ENCODE data around the gene CKAP2L. TPM values are rescaled to one million over a fixed set of nuclear protein-coding genes. Genes with fewer than 3 reads are reported as not detected.

Gene CKAP2L
- total RNA-seq, 1 experiment from 2014 or later, result 23.3 TPM

GRCh38 chr2:112798979-112799975 lies 34.9 kb upstream of the CKAP2L start:
- Histone ChIP-seq H4K5ac (ENCODE audit: insufficient read length, low read depth, low read length) (no peak overlapping the region), H3K79me2 (ENCODE audit: insufficient read depth, low read length) (no peaks in the 10 kb centered on the region), H3T11ph (ENCODE audit: low read length) (no peak overlapping the region), H2BK5ac (ENCODE audit: insufficient read length, low read length) (no peak overlapping the region), H4K91ac (ENCODE audit: insufficient read length, low read depth, low read length) (no peak overlapping the region), H3K4me1 (ENCODE audit: insufficient read depth, low read length) (no peaks in the 10 kb centered on the region), H3K79me1 (ENCODE audit: insufficient read depth, low read depth, low read length, poor library complexity, severe bottlenecking) (no peaks in the 10 kb centered on the region), H2BK12ac (ENCODE audit: insufficient read length, low read depth, low read length) (no peak overlapping the region), H3K18ac (ENCODE audit: insufficient read length, low read depth, low read length) (no peak overlapping the region), H2AK5ac (ENCODE audit: insufficient read length, low read length) (no peak overlapping the region), H4K8ac (replicated peaks; ENCODE audit: insufficient read length, low read depth, low read length) (no peak overlapping the region), H2BK120ac (ENCODE audit: low read depth, low read length, poor library complexity, severe bottlenecking) (no peak overlapping the region), H3K56ac (ENCODE audit: insufficient read length, low read depth, low read length) (no peak overlapping the region), H2AFZ (ENCODE audit: low read length) (no peak overlapping the region), H2BK15ac (ENCODE audit: low read depth, low read length) (no peak overlapping the region), H2BK20ac (ENCODE audit: low read depth, low read length, poor library complexity, severe bottlenecking) (no peak overlapping the region), H3K23ac (ENCODE audit: insufficient read length, low read depth, low read length) (no peak overlapping the region), H3K23me2 (ENCODE audit: insufficient read length, low read depth, low read length, poor library complexity, severe bottlenecking) (no peaks in the 10 kb centered on the region), H3K4ac (ENCODE audit: low read depth, low read length) (no peak overlapping the region), H3K4me2 (ENCODE audit: insufficient read depth, insufficient read length, low read length) (no peak overlapping the region), H3K27me3 (ENCODE audit: insufficient read depth, low read length) (no peaks in the 10 kb centered on the region), H4K20me1 (ENCODE audit: control insufficient read depth, insufficient read depth, insufficient read length) (no peaks in the 10 kb centered on the region), H3K14ac (ENCODE audit: insufficient read depth, low read length) (no peak overlapping the region), H3K9ac (ENCODE audit: extremely low read depth, insufficient read length, low read length) (no peak overlapping the region), H3K9me3 (ENCODE audit: control insufficient read depth, low read depth, low read length) (no peaks in the 10 kb centered on the region), H3K27ac (ENCODE audit: insufficient read length, low read depth, low read length) (no peak overlapping the region)
- H3K27me3 Mint-ChIP-seq (ENCODE audit: low read depth), result no peaks in the 10 kb centered on the region
- TF ChIP-seq, protein P1, sequence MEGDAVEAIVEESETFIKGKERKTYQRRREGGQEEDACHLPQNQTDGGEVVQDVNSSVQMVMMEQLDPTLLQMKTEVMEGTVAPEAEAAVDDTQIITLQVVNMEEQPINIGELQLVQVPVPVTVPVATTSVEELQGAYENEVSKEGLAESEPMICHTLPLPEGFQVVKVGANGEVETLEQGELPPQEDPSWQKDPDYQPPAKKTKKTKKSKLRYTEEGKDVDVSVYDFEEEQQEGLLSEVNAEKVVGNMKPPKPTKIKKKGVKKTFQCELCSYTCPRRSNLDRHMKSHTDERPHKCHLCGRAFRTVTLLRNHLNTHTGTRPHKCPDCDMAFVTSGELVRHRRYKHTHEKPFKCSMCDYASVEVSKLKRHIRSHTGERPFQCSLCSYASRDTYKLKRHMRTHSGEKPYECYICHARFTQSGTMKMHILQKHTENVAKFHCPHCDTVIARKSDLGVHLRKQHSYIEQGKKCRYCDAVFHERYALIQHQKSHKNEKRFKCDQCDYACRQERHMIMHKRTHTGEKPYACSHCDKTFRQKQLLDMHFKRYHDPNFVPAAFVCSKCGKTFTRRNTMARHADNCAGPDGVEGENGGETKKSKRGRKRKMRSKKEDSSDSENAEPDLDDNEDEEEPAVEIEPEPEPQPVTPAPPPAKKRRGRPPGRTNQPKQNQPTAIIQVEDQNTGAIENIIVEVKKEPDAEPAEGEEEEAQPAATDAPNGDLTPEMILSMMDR (conservative IDR thresholded peaks at IDR 0.05), result no peak
- no peak for DNase-seq
- peaks cover 8 to 26% of the 10 kb centered on the region in 2 experiments for H3K4me1 Mint-ChIP-seq
- H3K36me3 Mint-ChIP-seq (ENCODE audit: insufficient read depth in 1 of 3, low read depth in 3 of 3), result peaks cover 0 to 6% (median 0%) of the 10 kb centered on the region in 3 experiments; a peak in 1 of 7 replicates
- peak overlapping the region in 1 of 3 experiments; percentile 34; a peak in 2 of 7 replicates for H3K27ac Mint-ChIP-seq
- no peak overlapping the region for H3K4me3 Mint-ChIP-seq
- peaks cover 6 to 16% of the 10 kb centered on the region in 2 experiments; a peak in 4 of 5 replicates for H3K9me3 Mint-ChIP-seq
- WGBS (ENCODE audit: extremely low coverage, insufficient read length, low lambda C conversion rate), result no CpG with 5 or more reads among the region's 8 CpGs
